HepG2 (cell line): ENCODE data around the gene TTC28. TPM values are rescaled to one million over a fixed set of nuclear protein-coding genes. Genes with fewer than 3 reads are reported as not detected.
"Not testable (repeated sequence)": the region's sequence is repeated elsewhere in the genome, so short reads cannot be mapped to it uniquely, and the experiment has no call there.

ENCODE experiments used
- FOSL2 ChIP-seq: sonication (generic); formaldehyde crosslinking; IDR thresholded peaks from 2 replicates; pipeline ENCODE4 v1.4.0; 2020; ENCODE audit warnings: missing genetic modification reagents
- KMT2B ChIP-seq: IDR thresholded peaks from 2 replicates; pipeline ENCODE4 v1.6.1; 2016; ENCODE audit warnings: missing genetic modification reagents, missing compliant biosample characterization
- NKX3-1 ChIP-seq: sonication (generic); formaldehyde crosslinking; IDR thresholded peaks from 2 replicates; pipeline ENCODE4 v1.5.0; 2020; ENCODE audit warnings: missing genetic modification reagents
- RBM39 ChIP-seq: fragments of 200-400 bp; formaldehyde crosslinking; IDR thresholded peaks from one replicate; pipeline ENCODE4 v1.6.1; 2018; ENCODE audit warnings: antibody characterized with exemption, mild to moderate bottlenecking, low read depth, low read length; ENCODE audit not compliant: poor library complexity, severe bottlenecking
- SKIL ChIP-seq: sonication (generic); formaldehyde crosslinking; IDR thresholded peaks from 2 replicates; pipeline ENCODE4 v1.8.0; 2022; ENCODE audit warnings: missing genetic modification reagents, mild to moderate bottlenecking, moderate library complexity, borderline replicate concordance
- SP1 ChIP-seq, 2 experiments: fragments of 450-650 bp in 1 of 2; sonication (generic) in 1 of 2; formaldehyde crosslinking in 1 of 2; IDR thresholded peaks; 2 replicates each; pipeline versions ENCODE4 v1.4.0 to v1.6.1; 2016 to 2020; ENCODE audit warnings: missing genetic modification reagents in 1 of 2
- SRSF1 ChIP-seq: fragments of 200-400 bp; formaldehyde crosslinking; optimal IDR thresholded peaks from 2 replicates; pipeline ENCODE3; 2017; ENCODE audit warnings: mild to moderate bottlenecking, low read depth, low read length, moderate library complexity
- THAP9 ChIP-seq: sonication (generic); formaldehyde crosslinking; IDR thresholded peaks from 2 replicates; pipeline ENCODE4; 2020; ENCODE audit warnings: missing genetic modification reagents, mild to moderate bottlenecking, borderline replicate concordance
- XRCC5 ChIP-seq: fragments of 200-400 bp; formaldehyde crosslinking; optimal IDR thresholded peaks from 2 replicates; pipeline ENCODE3; 2017; ENCODE audit warnings: mild to moderate bottlenecking, low read length
- ZNF138 ChIP-seq: sonication (generic); formaldehyde crosslinking; IDR thresholded peaks from 2 replicates; pipeline ENCODE4 v1.5.0; 2020; ENCODE audit warnings: mild to moderate bottlenecking, low read depth, missing genetic modification reagents
- ZNF225 ChIP-seq: sonication (generic); formaldehyde crosslinking; IDR thresholded peaks from 2 replicates; pipeline ENCODE4 v1.4.0; 2020; ENCODE audit warnings: mild to moderate bottlenecking, missing genetic modification reagents
- ZNF362 ChIP-seq: sonication (generic); formaldehyde crosslinking; IDR thresholded peaks from 2 replicates; pipeline ENCODE4 v1.4.0; 2020; ENCODE audit warnings: missing genetic modification reagents, mild to moderate bottlenecking, borderline replicate concordance
- ZNF446 ChIP-seq: sonication (generic); formaldehyde crosslinking; IDR thresholded peaks from 2 replicates; pipeline ENCODE4 v1.5.0; 2020; ENCODE audit warnings: mild to moderate bottlenecking, missing genetic modification reagents
- ZNF605 ChIP-seq: sonication (generic); formaldehyde crosslinking; IDR thresholded peaks from 2 replicates; pipeline ENCODE4 v1.8.0; 2022; ENCODE audit warnings: mild to moderate bottlenecking, missing genetic modification reagents
- ZNF691 ChIP-seq: sonication (generic); formaldehyde crosslinking; IDR thresholded peaks from 2 replicates; pipeline ENCODE4 v1.4.0; 2020; ENCODE audit warnings: missing genetic modification reagents, low read depth, mild to moderate bottlenecking, borderline replicate concordance
- ZNF780A ChIP-seq: sonication (generic); formaldehyde crosslinking; IDR thresholded peaks from 2 replicates; pipeline ENCODE4 v1.8.0; 2022; ENCODE audit warnings: mild to moderate bottlenecking, missing genetic modification reagents, moderate library complexity
- ZNF781 ChIP-seq: sonication (generic); formaldehyde crosslinking; IDR thresholded peaks from 2 replicates; pipeline ENCODE4 v1.5.1; 2020; ENCODE audit warnings: borderline replicate concordance, mild to moderate bottlenecking, missing genetic modification reagents; ENCODE audit errors: not compliant biosample characterization
- ZNF790 ChIP-seq: sonication (generic); formaldehyde crosslinking; IDR thresholded peaks from 2 replicates; pipeline ENCODE4 v1.8.0; 2022; ENCODE audit warnings: missing genetic modification reagents, mild to moderate bottlenecking, borderline replicate concordance
- ZNF841 ChIP-seq: sonication (generic); formaldehyde crosslinking; IDR thresholded peaks from 2 replicates; pipeline ENCODE4 v1.8.1; 2023; ENCODE audit warnings: missing genetic modification reagents, borderline replicate concordance
- ZSCAN21 ChIP-seq: sonication (generic); formaldehyde crosslinking; IDR thresholded peaks from 2 replicates; pipeline ENCODE4 v1.8.0; 2022; ENCODE audit warnings: mild to moderate bottlenecking, missing genetic modification reagents, moderate library complexity, borderline replicate concordance
- ZSCAN25 ChIP-seq: sonication (generic); formaldehyde crosslinking; IDR thresholded peaks from 2 replicates; pipeline ENCODE4 v1.8.0; 2022; ENCODE audit warnings: mild to moderate bottlenecking, missing genetic modification reagents
- polyA plus RNA-seq, 8 experiments: library from polyadenylated mRNA; depleted of rRNA in 3 of 8; stranded (reverse) in 7 of 8; unstranded in 1 of 8; fragments of >200 nt; fragmentation: Illumina TruSeq in 4 of 8; extraction: Trizol in 4 of 8; gene quantifications; 2 replicates each; pipeline versions ENCODE4 v1.2.1 to v1.2.3, GENCODE V29; 2011 to 2016; ENCODE audit warnings: low read depth in 4 of 8, missing spikeins in 1 of 8, mixed read lengths in 1 of 8; ENCODE audit not compliant: insufficient read depth in 1 of 8
- total RNA-seq, 5 experiments: library from RNA; depleted of rRNA; stranded (reverse); fragments of >200 nt; fragmentation: Illumina TruSeq; extraction: Trizol; gene quantifications; 2 replicates each; pipeline ENCODE4 v1.2.3, GENCODE V29; 2016; ENCODE audit warnings: low read depth in 1 of 5

TTC28 gene
- total and polyA plus RNA-seq, 2 of the 13 experiments (the other 11 are each of a cell fraction or from before 2014, with no cell fraction given): 4.2 to 13.1 TPM

- TF ChIP-seq SKIL (peak; percentile 49), THAP9 (CRISPR knock-in tag) (peak; percentile 3; the same call in 1 of the 2 replicates), ZNF446 (CRISPR knock-in tag) (peak; percentile 81; the same call in 1 of the 2 replicates), ZNF138 (0 out of 2 replicates have a peak, but pooled peaks have one; percentile 46), ZNF605 (CRISPR knock-in tag) (peak; percentile 68; the same call in 1 of the 2 replicates), SP1 (CRISPR knock-in tag; IDR thresholded peaks at IDR 0.05) (peak; percentile 49; the same call in 1 of the 2 replicates), XRCC5 (peak; percentile 36), ZNF780A (0 out of 2 replicates have a peak, but pooled peaks have one; percentile 66), SRSF1 (peak; percentile 99), FOSL2 (CRISPR knock-in tag) (peak; percentile 43; the same call in 1 of the 2 replicates), ZNF781 (CRISPR knock-in tag) (peak; percentile 90), ZNF790 (CRISPR knock-in tag) (peak; percentile 74; the same call in 1 of the 2 replicates), ZSCAN25 (CRISPR knock-in tag) (0 out of 2 replicates have a peak, but pooled peaks have one; percentile 41), RBM39 (peak; percentile 19), ZNF841 (0 out of 2 replicates have a peak, but pooled peaks have one; percentile 91), ZNF691 (0 out of 2 replicates have a peak, but pooled peaks have one; percentile 29), ZNF362 (CRISPR knock-in tag) (peak; percentile 11; the same call in 1 of the 2 replicates), ZNF225 (CRISPR knock-in tag) (peak; percentile 85; the same call in 1 of the 2 replicates), KMT2B (0 out of 2 replicates have a peak, but pooled peaks have one; percentile 55), ZSCAN21 (CRISPR knock-in tag) (peak; percentile 79; the same call in 1 of the 2 replicates), NKX3-1 (CRISPR knock-in tag) (peak; percentile 47; the same call in 1 of the 2 replicates)
- TF ChIP-seq SP1 (IDR thresholded peaks at IDR 0.05): not testable (repeated sequence)
Observed at GRCh38 chr22:28679611-28680287, at the start of gene TTC28 (continued).
